HUES64 (cell line): ENCODE results near the gene DNAH8.
A peak's percentile ranks its signal among the peaks of the same experiment; 100 is the strongest.

Experiments used
- H3K27ac ChIP-seq: 2 replicates; pipeline ENCODE4 v1.7.0; 2013; ENCODE audit warnings: low read depth, low read length, inconsistent platforms
- H3K27me3 ChIP-seq: 2 replicates; pipeline ENCODE4 v1.6.1; 2013; ENCODE audit warnings: mild to moderate bottlenecking, low read length; ENCODE audit not compliant: insufficient read depth
- H3K36me3 ChIP-seq: 2 replicates; pipeline ENCODE4 v1.6.1; 2013; ENCODE audit warnings: mild to moderate bottlenecking, low read length; ENCODE audit not compliant: insufficient read depth
- H3K4me1 ChIP-seq: 2 replicates; pipeline ENCODE4 v1.6.1; 2013; ENCODE audit warnings: mild to moderate bottlenecking, low read length, moderate library complexity; ENCODE audit not compliant: insufficient read depth
- H3K4me3 ChIP-seq: 2 replicates; pipeline ENCODE4 v1.5.1; 2013; ENCODE audit warnings: mild to moderate bottlenecking, low read length, moderate library complexity
- H3K9ac ChIP-seq: 2 replicates; pipeline ENCODE4 v1.6.1; 2013; ENCODE audit warnings: mild to moderate bottlenecking, low read depth, low read length
- H3K9me3 ChIP-seq: 2 replicates; pipeline ENCODE4 v1.6.1; 2013; ENCODE audit warnings: low read depth, low read length; ENCODE audit not compliant: insufficient read depth
- WGBS: fragments of 150-250, 120-280 bp; methylation state at CpG from one replicate; pipeline ENCODE4 v1.1.7; 2013; ENCODE audit warnings: missing lambda C conversion rate; 5-methylcytosine and 5-hydroxymethylcytosine counted together

DNAH8 gene

DNA sequence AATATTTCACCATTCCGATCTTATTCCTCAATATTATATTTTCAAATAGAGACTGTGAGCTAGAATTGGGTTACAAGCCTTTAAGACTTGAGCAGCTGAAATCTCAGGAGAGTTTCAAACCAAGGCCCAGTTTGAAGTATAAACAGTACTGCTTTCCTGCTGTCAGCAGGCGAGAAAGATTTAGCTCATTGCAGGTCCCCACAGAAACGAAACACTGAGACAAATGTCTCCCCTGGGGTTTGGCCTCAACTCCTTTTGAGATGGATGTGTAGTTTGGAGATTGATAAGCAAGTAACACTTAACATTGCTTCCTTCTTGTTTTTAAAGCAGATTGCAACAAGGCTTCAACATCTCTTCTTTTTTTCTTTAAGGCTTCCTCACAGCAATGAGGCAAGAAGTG lies 311.1 kb downstream of the DNAH8 start:
- no peaks in the 10 kb centered on the region for H3K9me3 ChIP-seq
- no peaks in the 10 kb centered on the region for H3K36me3 ChIP-seq
- H3K9ac ChIP-seq: no peak overlapping the region
- H3K4me1 ChIP-seq: 0 out of 2 replicates have a peak, but pooled peaks cover 4% of the 10 kb centered on the region
- H3K4me3 ChIP-seq: no peak overlapping the region
- H3K27me3 ChIP-seq: no peaks in the 10 kb centered on the region
- 61% methylated on average over 2 of the region's 3 CpGs for WGBS
- no peak overlapping the region for H3K27ac ChIP-seq

DNA sequence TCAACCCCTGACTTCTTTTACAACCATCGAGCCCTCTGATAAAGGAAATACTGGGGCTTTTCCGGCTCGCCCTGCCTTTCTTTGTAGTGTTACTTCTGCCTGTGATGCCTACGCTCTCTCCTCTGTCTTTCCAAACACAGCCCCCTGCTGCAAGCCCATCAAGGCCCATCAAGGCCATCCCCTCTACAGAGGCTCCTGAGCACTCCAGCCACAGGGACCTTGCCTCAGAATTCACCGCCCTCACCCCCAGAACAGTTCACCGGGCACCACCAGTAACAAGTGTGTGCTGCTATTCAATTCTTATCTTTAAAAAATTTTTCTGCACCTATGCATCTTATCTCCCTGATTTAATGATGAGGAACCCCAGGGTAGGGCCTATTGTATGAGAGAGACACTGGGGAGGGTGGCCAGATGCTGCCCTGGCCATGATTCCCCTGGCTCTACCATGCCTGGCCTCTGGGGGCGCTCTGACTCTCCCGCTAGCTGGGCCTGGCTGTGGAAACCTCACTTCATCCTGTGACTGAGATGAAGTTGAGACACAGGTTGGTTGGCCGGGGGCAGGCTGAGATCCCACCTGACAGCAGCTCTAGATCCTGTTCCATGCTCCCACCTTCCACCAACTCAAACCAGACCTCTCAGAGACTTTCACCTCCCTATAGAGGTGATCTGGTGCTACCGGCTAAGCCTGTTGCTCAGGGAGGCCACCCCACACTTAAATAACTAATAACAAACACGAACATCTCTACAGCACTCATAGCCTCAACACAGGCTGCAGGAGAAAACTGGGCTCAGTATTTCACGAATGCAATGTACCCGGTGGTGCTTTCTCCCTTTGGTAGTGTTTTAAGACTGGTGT lies 314.3 kb downstream of the DNAH8 start:
- H3K4me3 ChIP-seq: no peak overlapping the region
- H3K27me3 ChIP-seq: no peaks in the 10 kb centered on the region; the same call in 1 of the 2 replicates
- H3K9me3 ChIP-seq: no peaks in the 10 kb centered on the region
- no peaks in the 10 kb centered on the region for H3K36me3 ChIP-seq
- 0 out of 2 replicates have a peak, but pooled peaks cover 4% of the 10 kb centered on the region for H3K4me1 ChIP-seq
- no peak overlapping the region for H3K27ac ChIP-seq
- 76% methylated on average over 13 of the region's 13 CpGs for WGBS
- H3K9ac ChIP-seq: no peak overlapping the region

DNA sequence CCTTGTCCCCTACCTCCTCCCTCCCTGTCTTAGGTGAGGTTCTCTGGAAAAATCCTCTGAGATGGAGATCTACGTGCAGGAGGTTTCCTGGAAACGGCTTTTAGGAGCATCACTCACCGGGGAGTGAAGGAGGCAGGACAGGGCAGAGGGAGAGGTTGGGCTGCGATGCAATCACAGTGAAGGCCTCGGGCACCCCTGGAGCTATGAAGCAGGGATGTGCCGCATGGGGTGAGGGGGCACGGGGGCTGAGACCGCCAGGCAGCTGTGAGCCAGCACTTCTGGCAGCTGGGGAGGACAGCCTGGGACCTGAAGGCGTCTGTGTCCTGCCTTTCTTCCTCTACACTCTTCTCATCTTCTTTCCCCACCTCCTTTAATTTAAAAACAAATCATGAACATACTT lies 320.6 kb downstream of the DNAH8 start:
- Histone ChIP-seq H3K4me1 (peaks cover 8% of the 10 kb centered on the region; the same call in 1 of the 2 replicates), H3K9me3 (no peaks in the 10 kb centered on the region), H3K4me3 (no peak overlapping the region), H3K27ac (no peak overlapping the region), H3K27me3 (no peaks in the 10 kb centered on the region; the same call in 1 of the 2 replicates), H3K36me3 (no peaks in the 10 kb centered on the region), H3K9ac (no peak overlapping the region)
- WGBS: 73% methylated on average over 9 of the region's 9 CpGs

DNA sequence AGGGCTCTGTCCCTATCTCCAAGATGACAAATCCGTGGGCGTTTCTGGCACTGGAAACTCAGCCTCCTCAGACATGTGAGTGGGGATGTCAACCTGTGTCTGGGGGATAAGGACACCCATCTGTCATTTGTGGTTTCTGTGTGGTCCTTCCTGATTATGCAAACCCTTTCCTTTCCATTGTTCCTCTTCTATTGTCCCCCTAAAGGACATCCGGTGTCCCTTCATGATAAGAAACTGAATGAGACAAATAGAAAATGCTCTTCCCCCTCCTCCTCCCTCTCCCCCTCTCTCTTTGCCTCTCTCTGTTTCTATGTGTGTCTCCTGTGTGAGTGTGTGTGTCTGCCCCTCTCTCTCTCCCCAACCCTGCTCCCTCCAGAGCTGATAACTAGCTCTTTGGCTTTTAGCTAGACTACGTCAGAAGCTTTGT lies 322.0 kb downstream of the DNAH8 start:
- Histone ChIP-seq H3K9ac (no peak overlapping the region), H3K4me3 (no peak overlapping the region), H3K27me3 (no peaks in the 10 kb centered on the region; the same call in 1 of the 2 replicates), H3K9me3 (no peaks in the 10 kb centered on the region), H3K36me3 (no peaks in the 10 kb centered on the region), H3K4me1 (peaks cover 8% of the 10 kb centered on the region; the same call in 1 of the 2 replicates), H3K27ac (no peak overlapping the region)
- WGBS: 82% methylated on average over 4 of the region's 4 CpGs

DNA sequence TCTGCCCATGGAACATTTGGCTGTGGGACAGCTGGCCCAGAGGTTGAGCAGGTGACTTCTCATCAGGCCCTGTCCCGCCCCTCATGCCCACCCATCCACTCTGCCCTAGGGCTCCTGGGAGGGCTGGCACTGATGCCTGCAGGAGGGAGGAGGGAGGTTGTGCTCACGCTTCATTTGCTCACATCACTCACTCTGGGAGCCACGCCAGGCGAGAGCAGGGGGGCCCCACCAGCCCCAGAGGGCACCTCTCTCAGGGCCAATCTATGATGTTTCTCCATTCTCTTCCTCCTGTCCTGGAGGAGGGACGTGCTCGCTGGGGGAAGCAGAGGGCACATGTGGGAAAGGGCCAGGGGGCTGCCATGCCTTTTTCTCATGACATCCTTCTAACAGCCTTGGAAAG lies 322.6 kb downstream of the DNAH8 start:
- Histone ChIP-seq H3K9me3 (no peaks in the 10 kb centered on the region), H3K27ac (no peak overlapping the region), H3K4me1 (peaks cover 8% of the 10 kb centered on the region; the same call in 1 of the 2 replicates), H3K27me3 (no peaks in the 10 kb centered on the region; the same call in 1 of the 2 replicates), H3K4me3 (no peak overlapping the region), H3K36me3 (no peaks in the 10 kb centered on the region), H3K9ac (no peak overlapping the region)
- WGBS: 91% methylated on average over 6 of the region's 6 CpGs

DNA sequence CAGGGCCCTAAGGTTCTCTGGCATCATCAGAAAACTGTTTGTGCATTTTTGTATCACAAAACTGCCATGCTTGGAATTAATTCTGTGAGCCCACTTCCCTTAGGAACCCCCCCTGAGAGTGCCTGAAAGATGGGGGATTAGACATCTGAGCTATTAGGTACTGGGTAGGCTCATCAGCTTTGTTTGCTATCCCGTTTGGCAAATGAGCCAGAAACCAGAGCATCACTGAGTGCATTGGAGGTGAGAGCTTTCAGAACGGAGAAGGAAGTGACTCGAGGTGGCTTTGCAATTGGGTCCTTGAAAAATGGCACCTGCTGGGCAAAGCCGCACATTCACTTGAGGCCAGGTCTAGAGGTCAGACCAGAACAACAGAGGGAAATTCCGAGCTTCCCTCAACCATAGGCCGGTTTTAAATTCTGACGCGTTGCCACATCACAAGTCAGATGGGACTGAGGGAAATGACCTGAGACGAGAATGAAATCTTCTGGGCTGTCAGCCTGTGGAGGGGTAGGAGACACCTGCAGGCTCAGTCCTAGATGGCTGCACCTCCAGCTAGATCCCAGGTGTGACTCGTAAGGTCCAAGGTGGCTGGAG lies 325.1 kb downstream of the DNAH8 start:
- peaks cover 8% of the 10 kb centered on the region; the same call in 1 of the 2 replicates for H3K4me1 ChIP-seq
- no peaks in the 10 kb centered on the region; the same call in 1 of the 2 replicates for H3K27me3 ChIP-seq

DNA sequence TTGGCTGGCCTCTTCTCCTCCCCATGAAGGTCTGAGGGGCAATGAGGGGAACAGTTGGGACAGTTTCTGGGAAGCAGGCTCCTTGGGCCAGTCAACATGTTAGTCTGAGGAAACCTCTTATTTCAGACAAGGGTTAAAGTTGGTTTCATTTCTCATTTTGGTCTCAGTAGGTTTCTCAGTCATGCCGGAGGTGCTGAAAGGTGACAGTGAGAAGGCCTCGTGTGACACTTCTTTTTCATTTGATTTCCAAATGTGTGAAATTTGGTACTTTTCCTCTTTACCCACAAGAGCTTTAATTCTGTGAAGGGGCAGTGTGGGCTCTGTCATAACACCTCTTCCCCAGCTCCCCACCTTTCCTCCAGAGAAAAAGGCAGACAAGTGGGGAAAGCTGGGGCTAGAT lies 326.0 kb downstream of the DNAH8 start:
- Histone ChIP-seq H3K4me1 (peaks cover 8% of the 10 kb centered on the region; the same call in 1 of the 2 replicates), H3K4me3 (no peak overlapping the region), H3K9me3 (no peaks in the 10 kb centered on the region), H3K27ac (no peak overlapping the region), H3K27me3 (no peaks in the 10 kb centered on the region; the same call in 1 of the 2 replicates), H3K9ac (no peak overlapping the region), H3K36me3 (no peaks in the 10 kb centered on the region)
- whole genome bisulfite sequencing: 84% methylated on average over 2 of the region's 2 CpGs

More for the DNA sequence above, 325.1 kb downstream of the DNAH8 start:
- H3K4me3 ChIP-seq: no peak overlapping the region
- no peak overlapping the region for H3K9ac ChIP-seq
- no peaks in the 10 kb centered on the region for H3K36me3 ChIP-seq
- WGBS: 93% methylated on average over 10 of the region's 10 CpGs
- H3K27ac ChIP-seq: no peak overlapping the region
- H3K9me3 ChIP-seq: no peaks in the 10 kb centered on the region

DNA sequence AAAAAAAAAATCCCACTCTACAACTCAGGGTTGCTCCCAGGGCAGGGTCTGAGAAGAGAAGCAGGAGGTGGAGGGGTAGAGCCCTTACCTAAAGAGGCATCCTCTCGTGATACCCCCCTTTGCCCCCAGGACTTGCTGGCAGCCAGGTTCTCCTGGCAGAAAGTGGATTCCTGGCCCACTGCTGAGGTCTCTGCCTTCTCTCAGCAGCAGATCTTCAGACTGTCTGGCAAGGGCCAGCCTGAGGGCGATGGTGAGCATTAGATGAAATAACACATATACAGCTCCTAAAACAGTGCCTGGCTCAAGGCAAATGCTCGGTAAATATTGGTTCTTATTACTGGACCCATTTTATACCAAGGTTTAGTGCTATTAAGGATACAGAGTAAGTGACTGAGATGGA lies 328.7 kb downstream of the DNAH8 start:
- H3K9me3 ChIP-seq: no peaks in the 10 kb centered on the region
- H3K27ac ChIP-seq: no peak overlapping the region
- no peak overlapping the region for H3K4me3 ChIP-seq
- no peaks in the 10 kb centered on the region for H3K4me1 ChIP-seq
- 89% methylated on average over 3 of the region's 3 CpGs for WGBS
- no peak overlapping the region for H3K9ac ChIP-seq
- H3K36me3 ChIP-seq: no peaks in the 10 kb centered on the region
- peaks cover 26% of the 10 kb centered on the region for H3K27me3 ChIP-seq

DNA sequence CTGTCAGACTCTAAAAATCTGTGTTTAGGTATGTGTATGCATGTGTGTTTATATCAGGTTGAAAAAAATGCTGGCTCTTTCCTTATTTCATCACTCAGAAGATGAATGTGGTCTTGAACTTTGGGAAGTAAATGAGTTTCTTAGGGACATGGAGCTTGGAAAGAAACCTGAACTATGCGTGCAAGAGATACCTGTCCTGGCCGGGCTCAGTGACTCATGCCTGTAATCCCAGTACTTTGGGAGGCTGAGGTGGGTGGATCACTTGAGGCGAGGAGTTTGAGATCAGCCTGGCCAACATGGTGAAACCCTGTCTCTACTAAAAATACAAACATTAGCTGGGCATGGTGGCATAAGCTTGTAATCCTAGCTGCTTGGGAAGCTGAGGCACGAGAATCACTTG lies 329.1 kb downstream of the DNAH8 start:
- H3K27me3 ChIP-seq: peaks cover 30% of the 10 kb centered on the region
- H3K4me3 ChIP-seq: no peak overlapping the region
- no peaks in the 10 kb centered on the region for H3K36me3 ChIP-seq
- 88% methylated on average over 4 of the region's 4 CpGs for WGBS
- no peaks in the 10 kb centered on the region for H3K9me3 ChIP-seq
- H3K9ac ChIP-seq: no peak overlapping the region
- H3K4me1 ChIP-seq: no peaks in the 10 kb centered on the region
- no peak overlapping the region for H3K27ac ChIP-seq

DNA sequence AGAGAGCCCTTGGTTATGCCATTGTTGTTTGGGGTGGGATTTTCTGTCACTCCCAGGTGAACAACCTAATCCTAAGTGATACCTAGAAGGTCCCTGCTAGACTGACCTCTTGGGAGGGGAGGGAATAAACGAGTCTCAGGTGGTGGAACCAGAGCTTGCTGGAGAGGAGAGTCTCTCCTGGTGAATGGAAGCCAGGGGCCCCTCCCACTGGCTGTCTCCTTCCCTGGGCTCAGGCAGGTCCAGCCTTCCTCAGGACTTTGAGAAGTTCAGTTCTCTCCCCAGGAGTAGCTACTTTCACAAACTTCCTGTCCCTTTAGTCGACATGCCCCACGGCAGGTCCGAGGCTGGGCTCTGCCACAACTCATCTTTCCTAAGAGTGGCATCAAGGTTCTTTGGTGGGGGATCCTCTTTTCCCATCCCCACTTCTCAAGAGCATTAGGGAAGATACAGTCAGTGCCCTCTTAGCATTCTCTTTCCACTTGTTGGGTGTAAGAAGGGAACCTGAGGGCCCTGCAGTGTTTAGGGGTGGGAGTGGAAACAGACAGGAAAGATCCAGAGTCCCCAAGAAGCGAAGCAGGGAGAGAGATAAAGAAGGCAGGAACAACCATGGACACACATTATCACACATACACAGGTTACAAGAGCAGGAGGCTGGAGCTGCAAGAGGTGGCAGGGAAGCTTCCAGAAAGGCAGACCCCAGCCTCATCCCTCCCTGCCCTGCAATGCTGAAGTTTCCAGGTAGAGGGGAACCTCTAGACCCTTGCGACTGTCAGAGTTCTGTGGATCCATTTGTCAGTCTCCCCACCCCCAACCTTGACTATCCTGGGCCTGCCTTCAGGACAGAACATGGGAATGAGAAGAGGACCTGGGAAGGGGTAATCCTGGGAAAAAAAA lies 332.6 kb downstream of the DNAH8 start:
- Histone ChIP-seq H3K9me3 (no peaks in the 10 kb centered on the region), H3K27me3 (peaks cover 44% of the 10 kb centered on the region), H3K9ac (no peak overlapping the region), H3K27ac (no peak overlapping the region), H3K4me3 (peak overlapping the region; percentile 70), H3K36me3 (no peaks in the 10 kb centered on the region), H3K4me1 (no peaks in the 10 kb centered on the region)
- WGBS: 79% methylated on average over 6 of the region's 6 CpGs
